VCaP (cell line): ENCODE measurements around the gene PRKG1.

ENCODE experiments used
- H3K27ac ChIP-seq: fragments of 450-650 bp; 2 replicates; pipeline ENCODE4 v1.5.1; 2017
- CTCF ChIP-seq: fragments of 450-650 bp; conservative IDR thresholded peaks from 2 replicates; pipeline ENCODE4 v1.5.1; 2017; ENCODE audit warnings: mild to moderate bottlenecking, moderate library complexity

The PRKG1 gene

GRCh38 chr10:52276986-52277385 is 1202.7 kb downstream of the PRKG1 start:
- no peak for TF ChIP-seq CTCF
- H3K27ac ChIP-seq, result no peak overlapping the region

- TF ChIP-seq CTCF, result no peak
- H3K27ac ChIP-seq, result no peak overlapping the region
Measured at GRCh38 chr10:52279546-52279945, 1205.3 kb downstream of the PRKG1 start.

- TF ChIP-seq CTCF, result no peak
- H3K27ac ChIP-seq, result no peak overlapping the region
Measured at GRCh38 chr10:52280051-52280450, 1205.8 kb downstream of the PRKG1 start.

- H3K27ac ChIP-seq, result no peak overlapping the region
- no peak for TF ChIP-seq CTCF
Measured at GRCh38 chr10:52283174-52283573, 1208.9 kb downstream of the PRKG1 start.

GRCh38 chr10:52284416-52285013 is 1210.2 kb downstream of the PRKG1 start:
- H3K27ac ChIP-seq, result no peak overlapping the region
- TF ChIP-seq CTCF, result no peak

- no peak for TF ChIP-seq CTCF
- no peak overlapping the region for H3K27ac ChIP-seq
Measured at GRCh38 chr10:52287866-52288265, 1213.6 kb downstream of the PRKG1 start.

- no peak overlapping the region for H3K27ac ChIP-seq
Measured at GRCh38 chr10:52297747-52298146, 1223.5 kb downstream of the PRKG1 start.

More at GRCh38 chr10:52297747-52298146, 1223.5 kb downstream of the PRKG1 start:
- no peak for TF ChIP-seq CTCF
